OCI-LY1 (cell line): Measurements from ENCODE around the gene MAN2B2.

Source experiments
- H2AFZ ChIP-seq: fragments of 200-600 bp; sonication (generic), shearing (Covaris generic); 2 replicates; pipeline ENCODE4 v1.6.0; 2014; ENCODE audit warnings: antibody characterized with exemption, mild to moderate bottlenecking, low read length
- H3F3A ChIP-seq: fragments of 200-600 bp; sonication (generic), shearing (Covaris generic); 2 replicates; pipeline ENCODE4 v1.6.0; 2014; ENCODE audit warnings: mild to moderate bottlenecking, antibody characterized with exemption, low read length, moderate library complexity; ENCODE audit not compliant: insufficient read depth
- H3K27ac ChIP-seq: fragments of 200-600 bp; sonication (generic); 2 replicates; pipeline ENCODE4 v1.5.1; 2014; ENCODE audit warnings: low read length, mixed run types, mild to moderate bottlenecking, low read depth; ENCODE audit not compliant: poor library complexity, severe bottlenecking
- H3K27me3 ChIP-seq: fragments of 200-600 bp; sonication (generic); 2 replicates; pipeline ENCODE4 v1.6.0; 2014; ENCODE audit warnings: antibody characterized with exemption, mild to moderate bottlenecking, low read length, moderate library complexity; ENCODE audit not compliant: insufficient read depth
- H3K36me3 ChIP-seq: fragments of 200-600 bp; sonication (generic); 2 replicates; pipeline ENCODE4 v1.6.1; 2014; ENCODE audit warnings: mild to moderate bottlenecking, antibody characterized with exemption, low read length, moderate library complexity, mixed read lengths; ENCODE audit not compliant: insufficient read depth
- H3K4me1 ChIP-seq: fragments of 200-600 bp; sonication (generic); 2 replicates; pipeline ENCODE4 v1.5.1; 2014; ENCODE audit warnings: mild to moderate bottlenecking, low read length, moderate library complexity; ENCODE audit not compliant: insufficient read depth, severe bottlenecking
- H3K4me2 ChIP-seq: fragments of 200-600 bp; sonication (generic), shearing (Covaris generic); 2 replicates; pipeline ENCODE4 v1.6.1; 2014; ENCODE audit warnings: low read length
- H3K4me3 ChIP-seq: fragments of 200-600 bp; sonication (generic); 2 replicates; pipeline ENCODE4 v1.5.1; 2014; ENCODE audit warnings: low read length, low read depth, mild to moderate bottlenecking, mixed read lengths; ENCODE audit not compliant: poor library complexity, severe bottlenecking
- H3K79me2 ChIP-seq: fragments of 200-600 bp; shearing (Covaris generic); 2 replicates; pipeline ENCODE4 v1.6.1; 2016; ENCODE audit warnings: mixed run types, low read length, mixed read lengths; ENCODE audit not compliant: insufficient read depth
- H3K9ac ChIP-seq: fragments of 200-600 bp; sonication (generic), shearing (Covaris generic); 2 replicates; pipeline ENCODE4 v1.6.1; 2014; ENCODE audit warnings: mild to moderate bottlenecking, low read length, mixed read lengths
- H3K9me2 ChIP-seq: fragments of 200-600 bp; sonication (generic), shearing (Covaris generic); 2 replicates; pipeline ENCODE4 v1.6.1; 2014; ENCODE audit warnings: low read depth, mild to moderate bottlenecking, low read length, mixed read lengths
- H3K9me3 ChIP-seq: fragments of 200-600 bp; shearing (Covaris generic); 2 replicates; pipeline ENCODE4 v1.6.1; 2014; ENCODE audit warnings: low read length, mixed read lengths
- H4K20me1 ChIP-seq: fragments of 200-600 bp; sonication (generic), shearing (Covaris generic); 2 replicates; pipeline ENCODE4 v1.6.0; 2016; ENCODE audit warnings: mild to moderate bottlenecking, low read length; ENCODE audit not compliant: insufficient read depth
- CTCF ChIP-seq: fragments of 200-600 bp; sonication (generic), shearing (Covaris generic); IDR thresholded peaks from 2 replicates; pipeline ENCODE4 v1.5.1; 2017; ENCODE audit warnings: mild to moderate bottlenecking, antibody characterized with exemption, low read length, moderate library complexity, mixed read lengths
- EZH2 ChIP-seq: fragments of 200-600 bp; sonication (generic), shearing (Covaris generic); IDR thresholded peaks from 2 replicates; pipeline ENCODE4 v1.8.0; 2017; ENCODE audit warnings: borderline replicate concordance, mixed run types, mild to moderate bottlenecking, antibody characterized with exemption, low read length, moderate library complexity, mixed read lengths

Gene MAN2B2

GRCh38 chr4:6550821-6551220, 24.2 kb upstream of the MAN2B2 start:
- Histone ChIP-seq H3K27ac (no peak overlapping the region), H3K9me2 (no peaks in the 10 kb centered on the region), H3K4me2 (no peak overlapping the region), H2AFZ (no peak overlapping the region), H3F3A (no peaks in the 10 kb centered on the region), H3K36me3 (no peaks in the 10 kb centered on the region), H3K79me2 (no peaks in the 10 kb centered on the region), H3K4me3 (no peak overlapping the region), H3K4me1 (no peaks in the 10 kb centered on the region), H4K20me1 (no peaks in the 10 kb centered on the region), H3K9me3 (no peaks in the 10 kb centered on the region), H3K9ac (no peak overlapping the region), H3K27me3 (no peaks in the 10 kb centered on the region; the same call in 1 of the 2 replicates)
- no peak for TF ChIP-seq EZH2
- TF ChIP-seq CTCF: no peak

- no peaks in the 10 kb centered on the region for H4K20me1 ChIP-seq
- H2AFZ ChIP-seq: no peak overlapping the region
- no peak overlapping the region for H3K9ac ChIP-seq
- H3K36me3 ChIP-seq: no peaks in the 10 kb centered on the region
- H3K9me3 ChIP-seq: no peaks in the 10 kb centered on the region
- no peaks in the 10 kb centered on the region for H3F3A ChIP-seq
- no peak overlapping the region for H3K27ac ChIP-seq
- H3K4me1 ChIP-seq: no peaks in the 10 kb centered on the region
- no peaks in the 10 kb centered on the region for H3K9me2 ChIP-seq
- no peak overlapping the region for H3K4me3 ChIP-seq
- H3K4me2 ChIP-seq: no peak overlapping the region
- H3K27me3 ChIP-seq: no peaks in the 10 kb centered on the region; the same call in 1 of the 2 replicates
- TF ChIP-seq CTCF: no peak
- TF ChIP-seq EZH2: no peak
- no peaks in the 10 kb centered on the region for H3K79me2 ChIP-seq
Measured at GRCh38 chr4:6551660-6552059, 23.3 kb upstream of the MAN2B2 start.

GRCh38 chr4:6555519-6555918, 19.5 kb upstream of the MAN2B2 start:
- Histone ChIP-seq H3K27ac (no peak overlapping the region), H3K9me3 (no peaks in the 10 kb centered on the region), H3K4me3 (no peak overlapping the region), H3F3A (no peaks in the 10 kb centered on the region), H3K4me2 (no peak overlapping the region), H2AFZ (no peak overlapping the region), H3K79me2 (no peaks in the 10 kb centered on the region), H3K27me3 (no peaks in the 10 kb centered on the region; the same call in 1 of the 2 replicates), H3K9ac (no peak overlapping the region), H4K20me1 (no peaks in the 10 kb centered on the region), H3K9me2 (no peaks in the 10 kb centered on the region), H3K4me1 (no peaks in the 10 kb centered on the region), H3K36me3 (no peaks in the 10 kb centered on the region)
- TF ChIP-seq EZH2: no peak
- TF ChIP-seq CTCF: no peak
